ENCODE data around the gene UPF2.
"Not testable (repeated sequence)": the region's sequence is repeated elsewhere in the genome, so short reads cannot be mapped to it uniquely, and the experiment has no call there.

Gene UPF2

DNA sequence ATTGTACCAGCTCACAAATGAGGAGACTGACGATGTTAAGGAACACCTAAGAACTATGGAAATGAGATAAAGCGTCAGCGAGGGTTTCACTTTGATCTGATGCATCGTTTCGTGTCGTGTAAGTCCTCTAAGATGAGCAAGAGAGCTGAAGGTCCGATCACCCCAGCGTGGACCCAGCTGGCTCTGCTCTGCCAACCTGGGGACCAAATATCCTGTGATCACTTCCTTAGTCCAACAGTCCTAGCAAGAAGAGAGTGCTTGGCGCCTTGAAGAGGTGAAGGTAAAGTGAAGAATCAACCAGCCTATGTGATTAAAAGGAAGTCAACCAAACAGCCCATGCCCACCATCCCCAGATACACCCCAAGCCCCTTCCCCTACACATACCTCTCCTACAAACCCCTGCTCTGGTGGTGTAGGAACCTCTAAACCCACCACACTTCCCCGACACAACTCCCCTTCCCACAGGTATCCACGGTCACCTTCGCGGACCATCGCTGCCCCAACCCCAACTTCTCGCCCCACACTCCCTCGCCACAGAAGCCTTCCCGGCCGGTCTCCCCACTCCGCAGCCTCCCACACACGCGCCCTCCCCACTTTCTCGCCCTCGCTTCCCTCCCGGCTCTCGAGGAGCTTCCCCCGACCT is 722 bp downstream of the UPF2 start:
- peak; percentile 44 for DNase-seq

DNA sequence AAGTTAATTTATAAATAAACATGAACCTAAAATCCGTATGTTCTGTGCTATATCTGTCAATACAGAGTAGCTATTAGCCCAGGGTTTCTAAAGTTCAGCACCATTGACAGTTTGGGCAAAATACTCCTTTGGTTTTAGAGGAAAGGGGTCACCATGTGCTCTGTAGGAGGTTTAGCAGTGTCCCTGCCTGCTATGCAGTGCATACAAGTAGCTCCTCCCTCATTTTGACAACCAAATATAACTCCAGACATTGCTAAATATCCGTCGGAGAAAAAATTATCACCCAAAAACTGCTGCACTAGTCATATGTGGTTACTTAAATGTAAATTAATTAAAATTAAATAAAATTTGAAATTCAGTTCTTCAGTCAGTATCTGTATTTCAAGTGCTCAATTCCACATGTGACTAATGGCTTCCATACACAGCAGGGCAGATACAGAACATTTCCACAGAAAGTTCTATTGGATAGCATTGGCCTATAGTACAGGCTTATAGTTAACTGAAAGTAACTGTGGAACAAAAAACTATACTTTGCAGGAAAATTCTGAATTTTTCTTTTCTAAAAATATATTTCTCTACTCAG is 6.4 kb downstream of the UPF2 start:
- DNase-seq, result no peak

DNA sequence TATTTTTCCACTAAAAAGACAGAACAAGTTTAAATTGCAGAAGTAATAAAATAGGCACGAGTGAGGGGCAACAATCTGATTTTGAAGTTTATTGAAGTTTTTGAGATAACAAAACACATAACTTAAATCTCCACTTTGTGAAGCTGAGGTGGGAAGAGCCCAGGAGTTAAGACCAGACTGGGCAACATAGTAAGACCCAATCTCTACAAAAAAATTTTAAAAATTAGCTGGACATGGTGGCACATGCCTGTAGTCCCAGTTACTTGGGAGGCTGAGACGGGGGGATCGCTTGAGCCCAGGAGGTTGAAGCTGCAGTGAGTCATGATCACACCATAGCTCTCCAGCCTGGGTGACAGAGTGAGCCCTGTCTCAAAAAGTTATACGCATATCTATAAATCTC is 11.2 kb downstream of the UPF2 start:
- DNase-seq, result no peak

DNA sequence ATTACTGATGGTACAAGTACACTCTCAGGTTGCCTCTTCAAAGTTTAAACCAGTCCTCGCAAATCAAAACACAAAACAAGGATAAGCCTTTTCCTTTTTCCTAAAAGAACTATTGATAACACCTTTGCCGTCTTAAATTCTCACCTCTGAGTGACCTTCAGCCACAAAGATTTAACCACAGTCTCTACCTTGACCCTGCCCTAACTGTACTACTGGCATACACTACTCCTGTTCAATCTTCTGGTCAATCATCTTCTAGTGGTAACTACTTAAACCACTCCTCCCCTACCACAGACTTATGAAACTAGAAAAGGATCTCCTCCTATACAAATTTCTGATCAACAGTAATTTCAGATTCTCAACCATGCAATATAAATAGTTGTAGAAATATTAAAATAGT is 15.1 kb downstream of the UPF2 start:
- no peak for DNase-seq

DNA sequence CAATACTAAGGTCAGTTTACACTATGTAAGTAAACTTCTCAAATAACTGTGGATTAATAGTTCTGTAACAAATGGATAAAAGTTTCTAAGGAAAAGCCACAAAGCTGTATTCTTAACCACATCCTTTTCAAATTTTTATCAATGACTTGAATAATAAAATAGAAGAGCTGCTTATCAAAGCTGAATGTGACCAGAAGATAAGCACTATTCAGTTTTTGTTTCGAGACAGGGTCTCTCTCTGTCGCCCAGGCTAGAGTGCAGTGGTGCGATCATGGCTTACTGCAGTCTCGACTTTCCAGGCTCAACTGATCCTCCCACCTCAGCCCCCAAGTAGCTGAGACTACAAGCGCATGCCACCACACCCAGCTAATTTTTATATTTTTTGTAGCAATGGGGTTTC is 17.0 kb downstream of the UPF2 start:
- DNase-seq, result no peak

DNA sequence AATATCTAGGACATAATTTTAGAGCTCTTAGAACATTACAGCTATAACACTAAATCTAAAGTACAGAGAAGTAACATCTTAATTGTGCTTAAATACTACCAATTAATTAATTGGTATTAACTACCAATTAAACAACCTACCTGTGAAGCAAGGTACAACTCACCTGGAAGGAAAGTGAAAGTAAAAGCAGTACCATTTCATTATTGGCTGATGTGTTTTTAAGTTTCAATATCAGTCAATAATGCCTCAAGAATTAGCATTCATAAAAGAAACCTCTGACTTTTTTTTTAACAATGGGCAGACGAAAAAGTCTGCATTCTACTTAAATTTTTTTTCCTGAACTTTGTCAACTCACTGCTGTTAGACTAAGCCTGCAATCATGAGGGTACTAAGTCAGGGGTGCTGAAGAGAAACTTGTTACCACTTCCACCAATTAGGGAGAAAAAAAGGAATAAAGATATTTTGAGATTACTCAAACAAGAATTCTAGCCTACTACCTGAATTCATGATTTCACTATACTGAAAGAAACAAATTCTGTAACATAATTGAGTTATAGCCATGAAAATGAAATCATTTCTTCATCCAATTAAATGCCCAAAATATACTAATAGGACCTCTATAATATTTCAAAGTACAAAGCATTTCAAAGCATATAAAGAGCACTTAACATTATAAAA is 19.9 kb downstream of the UPF2 start:
- no peak for DNase-seq

DNA sequence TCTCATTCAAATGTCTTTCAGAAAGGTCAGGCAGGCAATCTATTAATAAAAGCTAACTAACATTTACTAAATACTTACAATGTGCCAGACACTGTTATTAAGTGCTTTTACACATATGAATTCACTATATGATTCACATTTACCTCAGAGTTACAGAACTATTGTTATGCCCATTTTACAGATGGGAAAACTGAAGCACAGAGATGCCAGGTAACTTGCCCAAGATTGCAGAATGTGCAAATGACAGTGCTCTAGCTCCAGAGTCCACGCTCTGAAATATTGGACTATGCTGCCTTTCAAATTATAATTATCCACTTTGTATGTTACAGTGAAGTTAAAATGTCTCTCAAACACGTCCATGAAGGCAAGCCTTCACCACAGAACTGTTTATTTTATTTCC is 22.0 kb downstream of the UPF2 start:
- DNase-seq, result no peak

DNA sequence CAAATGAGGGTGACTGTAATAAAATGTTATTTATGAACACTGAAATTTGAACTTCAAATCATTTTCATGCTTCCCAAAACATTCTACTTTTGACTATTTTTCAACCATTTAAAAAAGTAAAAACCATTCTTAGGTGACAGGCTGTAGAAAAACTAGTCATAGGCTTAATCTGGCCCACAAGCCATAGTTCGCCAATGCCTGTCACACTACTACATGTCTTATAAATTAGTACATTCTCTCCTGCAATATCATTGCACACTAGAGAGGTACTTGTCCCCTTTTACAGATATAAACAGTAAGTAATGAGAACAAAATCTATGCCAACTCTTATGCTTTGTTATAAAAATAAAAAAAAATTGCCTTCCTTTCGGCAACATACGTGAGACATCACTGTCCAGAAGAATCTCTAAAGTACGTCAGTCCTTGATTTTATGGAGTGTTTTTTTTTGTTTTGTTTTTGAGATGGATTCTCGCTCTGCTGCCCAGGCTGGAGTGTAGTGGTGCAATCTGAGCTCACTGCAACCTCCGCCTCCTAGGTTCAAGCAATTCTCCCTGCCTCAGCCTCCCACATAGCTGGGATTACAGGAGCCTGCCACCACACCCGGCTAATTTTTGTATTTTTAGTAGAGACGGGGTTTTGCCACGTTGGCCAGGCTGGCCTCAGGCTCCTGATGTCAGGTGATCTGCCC is 23.2 kb downstream of the UPF2 start:
- no peak for DNase-seq

DNA sequence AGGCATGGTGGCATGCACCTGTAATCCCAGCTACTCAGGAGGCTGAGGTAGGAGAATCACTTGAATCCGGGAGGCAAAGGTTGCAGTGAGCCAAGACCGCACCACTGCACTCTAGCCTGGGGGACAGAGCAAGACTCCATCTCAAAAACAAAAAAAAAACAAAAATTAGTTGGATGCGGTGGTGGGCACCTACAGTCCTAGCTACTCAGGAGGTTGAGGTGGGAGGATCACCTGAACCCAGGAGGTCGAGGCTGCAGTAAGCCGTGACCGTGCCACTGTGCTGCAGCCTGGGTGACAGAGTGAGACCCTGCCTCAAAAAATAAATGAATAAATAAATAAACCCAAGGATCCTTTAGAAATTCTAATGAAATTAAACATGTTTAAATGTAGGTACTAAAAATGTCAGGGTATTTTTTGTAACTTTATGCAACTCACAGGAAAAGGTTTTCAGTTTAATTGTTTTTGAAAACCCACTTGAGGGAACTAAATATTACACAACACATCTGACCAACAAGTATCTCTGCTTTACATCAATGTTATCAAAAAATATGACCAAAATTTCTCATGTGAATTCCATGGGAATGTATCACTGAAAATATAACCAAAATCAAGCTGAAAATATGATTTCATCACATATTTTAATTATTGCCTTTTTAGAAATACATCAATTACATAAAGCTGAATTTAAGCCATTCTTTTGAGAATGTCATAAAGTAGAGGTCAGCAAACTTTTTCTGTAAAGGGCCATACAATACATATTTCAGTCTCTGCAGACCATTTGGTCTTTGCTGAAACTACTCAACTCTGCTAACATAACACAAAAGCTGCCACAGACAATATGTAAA is 23.9 kb downstream of the UPF2 start:
- DNase-seq, result no peak

DNA sequence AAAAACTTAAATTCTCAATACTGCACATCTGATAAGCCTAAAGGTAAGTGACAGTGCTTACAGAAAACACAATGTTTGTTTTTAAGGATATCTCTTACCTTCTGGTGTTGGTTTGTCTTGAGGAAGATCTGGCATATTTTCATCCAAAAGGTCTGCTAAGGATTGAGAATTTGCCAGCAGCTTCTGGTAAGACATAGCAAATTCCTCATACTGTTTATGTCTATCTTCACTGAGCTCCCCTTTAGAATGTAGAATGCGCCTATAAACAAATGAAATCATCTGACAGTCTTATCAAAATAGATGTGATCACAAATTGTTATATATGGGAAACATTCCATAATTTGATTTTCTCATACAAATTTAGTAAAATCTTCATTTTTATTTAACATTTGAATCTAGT is 28.7 kb downstream of the UPF2 start:
- no peak for DNase-seq

DNA sequence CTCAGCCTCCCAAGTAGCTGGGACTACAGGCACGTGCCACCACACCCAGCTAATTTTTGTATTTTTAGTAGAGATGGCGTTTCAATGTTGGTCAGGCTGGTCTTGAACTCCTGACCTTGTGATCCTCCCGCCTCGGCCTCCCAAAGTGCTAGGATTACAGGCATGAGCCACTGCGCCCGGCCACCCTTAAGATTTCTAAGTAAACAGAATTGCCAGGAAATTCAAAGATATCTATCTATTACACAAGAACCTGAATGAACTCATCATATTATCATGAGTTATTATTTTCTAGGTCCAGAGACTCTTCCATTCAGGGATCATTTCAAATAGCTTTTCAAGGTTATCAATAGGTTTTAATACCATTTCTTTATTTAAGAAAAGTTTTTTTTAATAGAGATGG is 29.2 kb downstream of the UPF2 start:
- not testable (repeated sequence) for DNase-seq

DNA sequence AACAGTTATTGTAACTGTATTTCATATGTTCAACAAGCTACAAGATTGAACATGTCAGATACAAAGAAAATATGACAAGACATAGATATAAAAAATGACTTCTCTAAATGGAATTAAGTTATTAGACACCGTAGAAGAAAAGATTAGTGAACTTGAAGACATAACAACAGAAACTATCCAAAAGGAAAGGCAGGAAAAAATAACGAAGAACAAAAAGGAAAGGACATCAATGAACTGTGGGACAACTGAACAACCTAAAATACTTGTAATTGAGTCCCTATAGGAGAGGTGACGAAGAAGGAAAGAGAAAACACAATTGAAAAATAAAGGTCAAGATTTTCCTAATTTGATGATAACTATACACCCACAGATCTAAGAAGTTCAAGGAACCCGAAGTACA is 32.3 kb downstream of the UPF2 start:
- DNase-seq, result no peak

DNA sequence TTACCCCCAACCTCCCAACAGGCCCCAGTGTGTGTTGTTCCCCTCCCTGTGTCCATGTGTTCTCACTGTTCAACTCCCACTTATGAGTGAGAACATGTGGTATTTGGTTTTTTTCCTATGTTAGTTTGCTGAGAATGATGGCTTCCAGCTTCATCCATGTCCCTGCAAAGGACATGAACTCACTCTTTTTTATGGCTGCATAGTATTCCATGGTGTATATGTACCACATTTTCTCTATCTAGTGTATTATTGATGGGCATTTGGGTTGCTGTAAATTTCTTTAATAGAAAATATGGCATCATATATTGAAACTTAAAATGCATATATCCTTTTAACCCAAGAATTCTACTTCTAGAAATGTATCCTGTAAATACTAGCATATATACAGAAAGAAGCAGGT is 33.8 kb downstream of the UPF2 start:
- DNase-seq, result not testable (repeated sequence)

DNA sequence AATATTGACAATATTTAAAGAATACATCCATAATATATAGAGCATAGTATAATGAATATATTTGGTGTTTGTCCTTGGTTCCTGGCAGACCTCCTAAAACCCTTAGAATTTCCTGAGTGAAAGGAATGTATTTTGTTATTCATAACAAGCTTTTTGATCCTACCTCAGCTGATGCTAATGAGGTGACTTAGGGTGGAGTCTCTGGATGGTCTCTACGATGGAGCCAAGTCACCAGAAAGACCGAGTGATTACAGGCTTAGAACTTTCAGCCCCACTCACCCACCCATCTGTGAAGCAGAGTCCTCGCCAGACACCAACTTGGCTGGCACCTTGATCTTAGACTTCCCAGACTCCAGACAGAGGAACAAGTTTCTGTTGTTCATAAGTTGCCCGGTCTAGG is 35.9 kb downstream of the UPF2 start:
- DNase-seq, result no peak

DNA sequence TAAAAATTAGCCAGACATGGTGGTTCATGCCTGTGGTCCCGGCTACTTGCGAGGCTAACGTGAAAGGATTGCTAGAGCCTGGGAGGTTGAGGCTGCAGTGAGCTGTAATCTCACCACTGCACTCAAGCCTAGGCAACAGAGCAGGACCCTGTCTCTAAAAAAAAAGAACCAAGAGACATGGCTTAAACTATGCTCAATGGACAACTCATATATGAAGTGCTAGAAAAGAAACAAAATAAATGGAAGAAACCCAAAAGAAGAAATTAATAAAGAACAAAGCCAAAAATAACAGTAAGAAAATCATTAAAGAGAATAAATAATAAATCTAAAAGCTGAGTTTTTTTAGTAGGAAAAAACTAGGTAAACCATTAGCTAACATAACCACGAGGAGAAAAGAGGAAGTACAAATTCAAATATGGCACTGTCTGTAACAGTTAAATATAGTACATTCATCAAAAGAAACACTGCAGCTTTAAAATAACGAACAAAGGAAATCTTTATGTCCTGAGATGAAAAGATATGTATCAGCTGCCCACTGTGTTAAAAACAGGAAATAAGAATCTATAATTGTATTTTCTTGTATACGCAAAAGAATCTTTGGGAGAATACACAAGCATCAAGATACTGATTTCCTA is 48.7 kb downstream of the UPF2 start:
- no peak for DNase-seq

DNA sequence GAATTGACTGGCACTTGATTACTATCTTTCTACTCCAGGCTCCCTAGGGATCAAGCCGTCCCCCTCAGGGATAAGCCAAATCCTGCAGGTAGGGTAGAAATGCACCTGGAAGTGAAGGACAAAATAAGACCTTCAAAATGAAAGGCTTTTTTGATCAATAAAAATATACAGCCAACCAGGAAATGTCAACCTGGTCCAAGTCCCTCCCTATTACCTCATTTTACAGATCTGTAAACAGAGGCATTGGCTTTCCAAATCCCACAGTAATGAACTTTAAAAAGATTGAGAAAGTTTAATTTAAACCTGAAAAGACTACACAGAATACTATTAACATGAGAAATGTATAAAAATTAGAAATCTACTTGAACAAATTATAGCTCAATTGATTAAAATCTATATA is 53.7 kb downstream of the UPF2 start:
- DNase-seq, result no peak

DNA sequence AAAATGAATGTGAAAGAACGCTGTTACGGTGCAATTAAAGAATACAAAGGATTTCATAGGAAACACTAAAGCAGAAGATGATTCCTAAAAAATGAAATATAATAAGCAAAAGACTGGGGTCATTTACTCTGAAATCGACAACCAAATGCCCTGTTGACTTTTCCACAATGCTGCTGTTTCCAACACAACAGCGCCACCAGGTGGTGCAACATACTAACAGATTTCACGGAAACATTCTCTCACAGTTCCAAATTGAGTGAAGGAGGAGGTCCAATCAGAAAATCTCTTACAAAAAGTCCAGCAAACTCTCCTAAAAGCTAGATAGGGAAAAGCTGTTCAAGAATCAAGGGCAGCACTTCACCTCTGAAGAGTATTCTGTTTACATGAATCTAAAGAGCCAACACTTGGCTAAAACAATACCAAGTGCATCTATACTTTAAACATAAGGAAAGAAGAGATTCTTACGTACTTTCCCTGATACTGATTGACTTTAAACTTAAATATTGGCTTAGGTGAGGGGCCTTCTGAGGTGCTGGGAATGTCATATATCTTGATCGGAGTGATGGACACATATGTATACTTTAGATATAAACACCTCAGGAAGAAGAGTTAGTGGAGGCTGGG is 55.9 kb downstream of the UPF2 start:
- DNase-seq, result peak; percentile 81

DNA sequence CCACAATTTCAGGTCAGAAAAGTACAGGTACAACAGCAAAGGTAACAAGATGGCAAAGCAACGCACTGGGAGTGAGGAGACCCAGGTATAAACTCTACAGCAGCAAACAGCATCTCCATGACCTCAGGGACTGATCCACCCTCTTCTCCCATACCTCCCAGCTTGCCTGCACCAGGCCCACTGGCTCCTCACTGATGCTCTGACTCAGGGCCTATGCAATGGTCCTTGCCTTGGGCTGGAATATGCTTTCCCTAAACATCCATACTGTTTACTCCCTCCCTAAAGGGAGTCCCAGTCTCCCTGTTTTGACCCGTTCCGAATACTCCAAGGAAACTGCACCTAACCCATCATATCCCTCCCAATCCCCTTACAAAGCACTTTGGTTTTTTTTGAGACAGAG is 60.4 kb downstream of the UPF2 start:
- DNase-seq, result no peak

DNA sequence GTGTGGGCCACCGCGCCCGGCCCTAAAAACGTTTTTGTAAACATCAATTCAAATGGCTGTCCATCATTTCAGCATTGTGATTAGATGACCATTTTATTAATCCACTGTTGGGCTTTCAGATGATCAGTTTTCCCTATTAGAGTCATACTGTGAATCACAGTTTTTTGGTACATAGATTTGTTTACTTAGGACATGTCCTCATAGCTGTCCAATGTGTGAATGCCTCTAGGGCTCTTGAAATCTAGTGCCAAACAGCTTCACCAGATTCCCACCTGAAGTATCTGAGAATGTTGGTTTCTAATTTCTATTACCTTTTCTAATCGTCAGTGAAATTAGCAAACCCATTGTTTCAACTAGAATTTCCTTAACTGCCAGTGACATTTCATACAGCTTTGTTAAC is 66.8 kb downstream of the UPF2 start:
- no peak for DNase-seq

DNA sequence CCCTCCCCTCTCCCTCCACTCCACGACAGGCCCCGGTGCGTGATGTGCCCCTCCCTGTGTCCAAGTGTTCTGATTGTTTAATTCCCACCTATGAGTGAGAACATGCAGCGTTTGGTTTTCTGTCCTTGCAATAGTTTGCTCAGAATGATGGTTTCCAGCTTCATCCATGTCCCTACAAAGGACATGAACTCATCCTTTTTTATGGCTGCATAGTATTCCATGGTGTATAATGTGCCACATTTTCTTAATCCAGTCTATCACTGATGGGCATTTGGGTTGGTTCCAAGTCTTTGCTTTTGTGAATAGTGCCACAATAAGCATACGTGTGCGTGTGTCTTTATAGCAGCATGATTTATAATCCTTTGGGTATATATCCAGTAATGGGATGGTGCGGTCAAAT is 70.1 kb downstream of the UPF2 start:
- not testable (repeated sequence) for DNase-seq

DNA sequence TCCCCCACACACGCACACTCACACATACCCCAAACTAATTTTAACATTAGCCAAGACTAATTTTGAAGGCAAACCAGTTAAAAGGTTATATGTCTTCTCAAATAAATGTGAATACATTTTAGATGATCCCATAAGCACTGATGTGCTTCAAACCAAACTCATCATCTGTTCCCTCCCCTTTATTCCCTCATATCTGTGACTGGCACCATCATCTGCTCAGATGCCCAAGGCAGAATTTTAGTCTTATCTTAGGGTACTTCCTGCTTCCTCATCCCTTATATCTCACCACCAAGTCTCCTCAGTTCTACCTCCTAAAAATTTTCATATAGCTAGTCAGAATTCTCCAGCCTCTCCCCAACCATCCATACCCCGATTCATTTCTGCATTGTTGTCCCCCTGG is 80.4 kb downstream of the UPF2 start:
- no peak for DNase-seq

DNA sequence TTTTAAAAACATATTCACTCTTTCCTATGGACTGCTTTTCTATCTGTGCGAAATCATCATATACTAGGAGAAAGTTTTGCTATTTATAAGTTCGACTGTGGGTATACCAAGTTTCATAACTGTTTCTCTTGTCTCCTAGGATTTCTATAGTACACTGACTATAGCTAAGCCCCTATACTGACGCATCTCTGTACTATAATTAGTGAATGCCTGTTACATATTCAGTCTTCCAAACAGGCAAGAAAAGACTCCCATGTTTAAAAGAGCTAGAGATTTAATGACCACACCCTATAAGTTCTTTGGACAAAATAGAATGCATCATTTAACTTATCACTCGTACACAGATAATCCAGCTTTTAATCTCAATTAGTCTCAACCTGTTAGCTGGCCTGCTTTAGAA is 80.8 kb downstream of the UPF2 start:
- DNase-seq, result no peak

Data from stimulated activated CD4-positive, alpha-beta T cell treated with anti-CD3 and anti-CD28 coated beads, Interleukin-15, amount 100 ng/mL, for 24 hours (primary cell).